ENCODE measurements around the gene LPP.

GRCh38 chr3:188306435-188307005 lies 152.6 kb downstream of the LPP start:
- no peak for TF ChIP-seq CTCF (IDR thresholded peaks at IDR 0.05 in 4 of 5, conservative IDR thresholded peaks at IDR 0.05 in 1 of 5)
- TF ChIP-seq POLR2A (IDR thresholded peaks at IDR 0.05), result no peak

Measured in gastrocnemius medialis (tissue), 4 donors.